IMR-90 (cell line): ENCODE measurements around the gene ELMOD3. TPM values are rescaled to one million over a fixed set of nuclear protein-coding genes. Genes with fewer than 3 reads are reported as not detected.

Source experiments
- ATAC-seq: fragments of 200-7000 bp; cut with Tn5 transposase; 2 replicates; pipeline ENCODE4 v1.9.1; 2020; ENCODE audit warnings: low read depth, mild to moderate bottlenecking, moderate library complexity
- BruUV-seq: library from RNA; stranded (reverse); fragments of 400-500 nt; replicated peaks from 2 replicates; lab custom pipeline; 2021; lab: Mats Ljungman, UMichigan
- CTCF ChIA-PET: fragments of 300-600 bp; formaldehyde crosslinking; extraction: SDS; loops from one replicate; lab custom pipeline; 2021; ENCODE audit warnings: antibody characterized with exemption; lab: Yijun Ruan, JAX
- POLR2A ChIA-PET: fragments of 300-600 bp; sonication (Branson Sonifier 250); formaldehyde crosslinking; loops from one replicate; lab custom pipeline; 2022; ENCODE audit warnings: antibody characterized with exemption; ENCODE audit not compliant: unreplicated experiment; lab: Charles Lee
- DNase-seq: peaks from one replicate; pipeline ENCODE4 v3.0.0; 2013
- H2AFZ ChIP-seq: replicated peaks from 2 replicates; pipeline ENCODE3; 2013; ENCODE audit warnings: low read length, mild to moderate bottlenecking; ENCODE audit not compliant: poor library complexity
- H2AK5ac ChIP-seq: 2 replicates; pipeline ENCODE4 v1.6.1; 2013; ENCODE audit warnings: low read depth, low read length, inconsistent platforms
- H2AK9ac ChIP-seq: replicated peaks from 2 replicates; pipeline ENCODE3; 2013; ENCODE audit warnings: mild to moderate bottlenecking, low read depth, low read length, moderate library complexity; ENCODE audit not compliant: poor library complexity
- H2BK120ac ChIP-seq: 2 replicates; pipeline ENCODE4 v1.6.1; 2013; ENCODE audit warnings: low read depth, low read length, inconsistent platforms
- H2BK15ac ChIP-seq: 3 replicates; pipeline ENCODE4 v1.6.1; 2013; ENCODE audit warnings: low read depth, low read length, inconsistent platforms
- H2BK20ac ChIP-seq: 2 replicates; pipeline ENCODE4 v1.6.1; 2013; ENCODE audit warnings: low read depth, mild to moderate bottlenecking, inconsistent platforms, low read length, moderate library complexity
- H2BK5ac ChIP-seq: 2 replicates; pipeline ENCODE4 v1.6.1; 2013; ENCODE audit warnings: mild to moderate bottlenecking, low read depth, low read length, inconsistent platforms; ENCODE audit not compliant: poor library complexity, severe bottlenecking
- H3K14ac ChIP-seq: replicated peaks from 2 replicates; pipeline ENCODE4 v1.6.1; 2013; ENCODE audit warnings: low read depth, low read length, inconsistent platforms
- H3K18ac ChIP-seq: 2 replicates; pipeline ENCODE4 v1.6.1; 2013; ENCODE audit warnings: low read depth, low read length, control low read depth
- H3K23ac ChIP-seq: 2 replicates; pipeline ENCODE4 v1.6.1; 2013; ENCODE audit warnings: low read depth, low read length, inconsistent platforms
- H3K27ac ChIP-seq: 2 replicates; pipeline ENCODE4 v1.5.1; 2013; ENCODE audit warnings: mild to moderate bottlenecking, control low read depth, low read length; ENCODE audit not compliant: insufficient read depth
- H3K27me3 ChIP-seq: 2 replicates; pipeline ENCODE4 v1.6.1; 2013; ENCODE audit warnings: low read length; ENCODE audit not compliant: control insufficient read depth, insufficient read depth
- H3K36me3 ChIP-seq: 2 replicates; pipeline ENCODE4 v1.6.1; 2013; ENCODE audit warnings: low read length, mixed read lengths; ENCODE audit not compliant: control insufficient read depth, insufficient read depth
- H3K4ac ChIP-seq: 2 replicates; pipeline ENCODE4 v1.6.1; 2013; ENCODE audit warnings: low read depth, low read length, inconsistent platforms
- H3K4me1 ChIP-seq: 2 replicates; pipeline ENCODE4 v1.6.1; 2013; ENCODE audit warnings: low read length, mixed read lengths; ENCODE audit not compliant: control insufficient read depth, insufficient read depth
- H3K4me2 ChIP-seq: 2 replicates; pipeline ENCODE4 v1.6.1; 2013; ENCODE audit warnings: low read depth, mild to moderate bottlenecking, control low read depth, low read length, moderate library complexity
- H3K4me3 ChIP-seq: 2 replicates; pipeline ENCODE4 v1.5.1; 2013; ENCODE audit warnings: low read depth, mild to moderate bottlenecking, control low read depth, low read length, moderate library complexity; ENCODE audit not compliant: insufficient read depth
- H3K56ac ChIP-seq: 2 replicates; pipeline ENCODE4 v1.6.1; 2013; ENCODE audit warnings: low read length, inconsistent platforms; ENCODE audit not compliant: insufficient read depth; ENCODE audit errors: extremely low read depth
- H3K79me1 ChIP-seq, 2 experiments: 2 replicates each; pipeline ENCODE4 v1.6.1; 2013; ENCODE audit warnings: low read length in 2 of 2, inconsistent platforms in 1 of 2, low read depth in 1 of 2
- H3K9ac ChIP-seq: 2 replicates; pipeline ENCODE4 v1.6.1; 2013; ENCODE audit warnings: low read depth, low read length, control low read depth
- H3K9me1 ChIP-seq: 2 replicates; pipeline ENCODE4 v1.6.1; 2013; ENCODE audit warnings: low read length, inconsistent platforms; ENCODE audit not compliant: insufficient read depth
- H3K9me3 ChIP-seq: 2 replicates; pipeline ENCODE4 v1.6.1; 2013; ENCODE audit warnings: low read length; ENCODE audit not compliant: control insufficient read depth, insufficient read depth
- H4K20me1 ChIP-seq: 2 replicates; pipeline ENCODE4 v1.6.1; 2013; ENCODE audit warnings: low read length, inconsistent platforms; ENCODE audit not compliant: insufficient read depth
- H4K5ac ChIP-seq: 2 replicates; pipeline ENCODE4 v1.6.1; 2013; ENCODE audit warnings: mild to moderate bottlenecking, low read depth, low read length, control low read depth
- H4K8ac ChIP-seq, 2 experiments: 2 replicates each; pipeline ENCODE4 v1.6.1; 2013; ENCODE audit warnings: low read depth in 2 of 2, low read length in 2 of 2, control low read depth in 1 of 2, inconsistent platforms in 1 of 2
- H4K91ac ChIP-seq: 2 replicates; pipeline ENCODE4 v1.6.1; 2013; ENCODE audit warnings: low read depth, low read length, inconsistent platforms; ENCODE audit not compliant: insufficient read depth
- MAFK ChIP-seq: IDR thresholded peaks from 2 replicates; pipeline ENCODE4 v1.6.1; 2012; ENCODE audit warnings: low read depth, low read length, improper control_type of control experiment
- NFE2L2 ChIP-seq: fragments of 150-350 bp; IDR thresholded peaks from 2 replicates; pipeline ENCODE4 v1.6.1; 2016; ENCODE audit warnings: low read depth, mild to moderate bottlenecking, low read length
- POLR2A ChIP-seq: IDR thresholded peaks from 2 replicates; pipeline ENCODE4 v1.6.1; 2012; ENCODE audit warnings: mild to moderate bottlenecking, low read depth, low read length
- WGBS, 2 experiments: methylation state at CpG; one replicate each; pipeline versions ENCODE4 v1.1.5 to v1.1.7; 2013; ENCODE audit warnings: missing lambda C conversion rate in 2 of 2; ENCODE audit not compliant: insufficient read length in 1 of 2; ENCODE audit errors: extremely low coverage in 2 of 2; 5-methylcytosine and 5-hydroxymethylcytosine counted together
- dilution Hi-C: fragments of 300-500 bp; cut with HindIII; formaldehyde crosslinking; loops from one replicate; pipeline ENCODE4 v1.14.3; 2018; ENCODE audit warnings: low sequenced_read_pairs; ENCODE audit not compliant: unreplicated experiment
- in situ Hi-C: fragments of 300-500 bp; cut with MboI; formaldehyde crosslinking; loops from 3 replicates; pipeline ENCODE4 v1.14.3; 2019; ENCODE audit warnings: low sequenced_read_pairs, inconsistent platforms, mixed read lengths
- intact Hi-C: fragments of 100-400 bp; cut with micrococcal nuclease; formaldehyde crosslinking; loops from 2 replicates; pipeline ENCODE4 v1.10.0; 2022
- polyA plus RNA-seq, 3 experiments: library from polyadenylated mRNA; depleted of rRNA; stranded (reverse); fragments of >200 nt; gene quantifications; 2 replicates each; pipeline ENCODE4 v1.2.3, GENCODE V29; 2012; ENCODE audit warnings: low replicate concordance in 1 of 3
- total RNA-seq: library from RNA; depleted of rRNA; stranded (reverse); fragments of >200 nt; gene quantifications from 2 replicates; pipeline ENCODE4 v1.2.3, GENCODE V29; 2012

The ELMOD3 gene
- total and polyA plus RNA-seq, 2 of the 4 experiments (the other 2 are of a cell fraction): 13.1 to 20.7 TPM

DNA sequence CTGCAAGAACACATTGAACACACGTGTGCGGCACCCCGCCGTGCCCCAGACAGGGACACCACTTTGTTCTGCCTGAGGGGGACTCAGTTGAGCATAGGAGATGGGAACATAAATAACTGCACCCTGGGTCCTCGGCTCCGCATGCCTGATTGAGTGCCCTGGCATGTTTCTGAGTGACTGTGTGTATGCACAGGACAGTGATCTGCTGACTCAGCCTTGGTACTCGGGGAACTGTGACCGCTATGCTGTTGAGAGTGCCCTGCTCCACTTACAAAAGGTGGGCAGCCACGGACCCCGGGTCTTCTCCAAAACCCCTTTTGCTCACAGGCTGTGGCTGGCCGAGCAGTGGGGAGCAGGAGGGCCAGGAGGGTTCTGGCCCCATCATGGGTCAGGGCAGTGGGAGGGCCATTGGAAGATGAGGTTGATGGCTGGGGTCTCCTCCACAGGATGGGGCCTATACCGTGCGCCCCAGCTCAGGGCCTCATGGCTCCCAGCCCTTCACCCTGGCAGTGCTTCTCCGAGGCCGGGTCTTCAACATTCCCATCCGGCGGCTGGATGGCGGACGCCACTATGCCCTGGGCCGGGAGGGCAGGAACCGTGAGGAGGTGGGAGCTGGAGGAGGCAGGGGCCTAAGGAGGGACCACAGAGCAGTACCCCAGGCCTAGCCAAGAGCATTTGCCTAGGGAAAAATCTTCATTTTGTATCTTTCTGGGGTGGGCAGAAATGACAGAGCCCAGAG, 80.8 kb downstream of the ELMOD3 start:
- peak overlapping the region; percentile 60 for H2AFZ ChIP-seq
- in situ Hi-C loops (no loop called here), dilution Hi-C loops (no loop called here), intact Hi-C loops (no loop called here)
- H3K23ac ChIP-seq: no peak overlapping the region
- peak overlapping the region; percentile 36; the same call in 1 of the 3 replicates for H2BK15ac ChIP-seq
- peak overlapping the region; percentile 89; the same call in 1 of the 2 replicates for H2AK5ac ChIP-seq
- H2BK20ac ChIP-seq: peak overlapping the region; percentile 27; the same call in 1 of the 2 replicates
- no TSS peak for BruUV-seq
- peaks cover 19% of the 10 kb centered on the region; the same call in 1 of the 2 replicates for H3K9me1 ChIP-seq
- ChIA-PET CTCF (no interaction called here), POLR2A (no interaction called here)
- no peak for DNase-seq
- ATAC-seq: no peak
- H3K14ac ChIP-seq: no peak overlapping the region
- H3K79me1 ChIP-seq: peaks cover 0 to 10% of the 10 kb centered on the region in 2 experiments; a peak in 1 of 4 replicates
- H3K4me1 ChIP-seq: peaks cover 31% of the 10 kb centered on the region
- peak overlapping the region; percentile 32; the same call in 1 of the 2 replicates for H3K4ac ChIP-seq
- H4K5ac ChIP-seq: no peak overlapping the region
- H3K9ac ChIP-seq: no peak overlapping the region
- H2BK120ac ChIP-seq: no peak overlapping the region
- no peak overlapping the region for H3K4me2 ChIP-seq
- H3K27ac ChIP-seq: no peak overlapping the region
- H3K9me3 ChIP-seq: no peaks in the 10 kb centered on the region
- no peak overlapping the region for H3K56ac ChIP-seq
- TF ChIP-seq NFE2L2 (no peak), POLR2A (no peak), MAFK (peak; percentile 58; the same call in 1 of the 2 replicates)
- no peaks in the 10 kb centered on the region for H4K20me1 ChIP-seq
- H3K27me3 ChIP-seq: no peaks in the 10 kb centered on the region
- no peak overlapping the region for H2AK9ac ChIP-seq
- H4K8ac ChIP-seq: no peak overlapping the region
- no peak overlapping the region for H3K18ac ChIP-seq
- 84% methylated on average over 8 of the region's 21 CpGs; no CpG with 5 or more reads in 1 of the 2 experiments for WGBS, 2 experiments
- no peak overlapping the region for H3K4me3 ChIP-seq
- H3K36me3 ChIP-seq: no peaks in the 10 kb centered on the region
- H4K91ac ChIP-seq: peak overlapping the region; percentile 6; the same call in 1 of the 2 replicates
- no peak overlapping the region for H2BK5ac ChIP-seq
